GM12874 (cell line): ENCODE data around the gene RTL10.

Experiments
- CTCF ChIP-seq: IDR thresholded peaks from 2 replicates; pipeline ENCODE4 v1.5.1; 2011; ENCODE audit warnings: low read depth, mild to moderate bottlenecking, control low read depth, low read length, moderate library complexity; ENCODE audit not compliant: insufficient read depth

RTL10 gene

DNA sequence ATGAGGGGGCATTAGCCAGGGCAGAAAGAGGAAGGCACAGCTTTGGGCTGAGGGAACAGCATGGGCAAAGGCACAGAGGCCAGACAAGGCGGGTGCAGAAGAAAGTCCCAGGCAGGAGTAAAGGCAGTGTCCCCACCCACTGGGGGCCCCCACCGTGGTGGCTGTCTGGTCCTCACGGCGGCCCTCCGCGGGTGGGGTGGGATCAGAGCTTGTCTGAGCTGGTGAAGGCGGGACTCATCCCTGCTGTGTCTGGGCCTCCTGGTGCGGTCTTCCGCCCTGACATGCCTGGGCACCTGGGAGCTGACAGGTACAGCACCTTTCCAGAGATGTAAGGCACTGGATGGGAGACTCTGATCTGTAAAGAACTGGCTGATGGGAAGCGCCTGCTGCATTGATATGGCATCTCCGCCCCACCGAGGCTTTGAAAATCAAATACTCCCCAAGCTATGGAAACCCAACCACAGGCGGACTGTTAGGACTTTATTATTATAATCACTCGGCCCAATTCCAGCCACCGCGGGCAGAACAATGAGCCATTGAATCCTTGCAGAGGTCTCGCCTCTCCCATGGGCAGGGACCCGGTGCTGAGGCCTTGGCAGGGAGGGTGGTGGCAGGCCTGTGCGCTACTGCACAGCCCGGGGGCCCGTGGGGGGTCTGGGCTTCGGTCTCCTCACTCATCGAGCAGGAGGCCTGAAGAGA, 14.2 kb upstream of the RTL10 start:
- no peak for TF ChIP-seq CTCF

GRCh38 chr22:19868333-19868732, 13.7 kb upstream of the RTL10 start:
- TF ChIP-seq CTCF = no peak

- no peak for TF ChIP-seq CTCF
These were observed 12.9 kb upstream of the RTL10 start for GRCh38 chr22:19867617-19868016.

- TF ChIP-seq CTCF = no peak
These were observed 12.0 kb upstream of the RTL10 start for GRCh38 chr22:19866665-19867009.

DNA sequence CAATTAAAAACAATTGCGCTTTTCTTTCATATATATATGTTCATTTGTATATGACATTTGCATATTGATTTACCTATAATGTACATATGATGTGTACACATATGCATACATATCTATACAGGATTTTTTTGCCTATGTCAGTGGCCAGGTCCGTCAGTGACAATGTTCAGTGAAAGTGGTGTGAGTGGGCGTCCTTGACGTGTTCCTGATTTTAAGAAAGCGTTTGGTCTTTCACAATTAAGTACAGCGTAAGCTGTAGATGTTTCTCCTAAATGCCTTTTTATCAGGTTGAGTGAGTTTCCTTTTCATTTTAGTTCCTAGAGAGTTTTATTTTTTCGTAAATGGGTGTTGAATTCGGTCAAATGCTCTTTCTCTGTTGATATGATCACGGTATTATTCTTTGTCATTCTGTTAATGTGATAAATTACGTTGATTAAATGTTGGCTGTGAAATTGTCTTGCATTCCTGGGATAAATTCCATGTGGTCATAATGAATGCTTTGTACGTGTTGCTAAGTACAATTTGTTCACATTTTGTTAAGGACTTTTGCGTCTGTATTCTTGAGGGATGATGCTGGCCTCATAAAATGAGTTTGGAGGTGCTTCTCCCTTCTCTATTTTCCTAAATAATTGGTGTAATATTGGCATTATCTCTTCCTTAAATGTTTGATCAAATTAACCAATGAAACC, 10.6 kb upstream of the RTL10 start:
- TF ChIP-seq CTCF = no peak

DNA sequence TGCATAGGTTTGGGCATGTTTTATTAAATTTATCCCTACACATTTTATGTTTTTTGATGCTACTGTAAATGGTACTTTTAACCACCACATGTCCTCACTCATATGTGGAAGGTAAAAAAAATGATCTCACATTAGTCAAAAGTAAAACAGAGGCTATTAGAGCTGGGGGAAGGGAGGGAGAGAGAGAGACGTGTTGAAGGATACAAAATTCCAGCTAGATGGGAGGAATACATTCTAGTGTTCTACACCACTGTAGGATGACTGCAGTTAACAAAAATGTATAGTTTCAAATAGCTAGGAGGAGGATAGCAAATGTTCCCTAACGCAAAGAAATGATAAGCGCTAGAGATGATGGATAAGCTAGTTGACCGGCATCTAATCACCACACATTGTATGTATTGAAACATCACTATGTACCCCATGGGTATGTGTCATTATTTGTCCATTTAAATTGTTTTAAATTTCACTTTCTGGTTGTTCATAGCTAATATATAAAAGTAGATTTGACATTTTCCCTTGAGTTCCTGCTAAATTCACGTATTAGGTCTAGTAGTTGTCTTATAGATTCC, 9.9 kb upstream of the RTL10 start:
- TF ChIP-seq CTCF = no peak

- no peak for TF ChIP-seq CTCF
These were observed 8.9 kb upstream of the RTL10 start for GRCh38 chr22:19863571-19863970.
